Body of pancreas (tissue), 4 donors: ENCODE data around the gene SMAD4.

Experiments
- CTCF ChIP-seq, 7 experiments: fragments of 450-650 bp in 4 of 7; fragments of 200-600 bp in 3 of 7; sonication (generic) in 3 of 7; IDR thresholded peaks; one replicate each; pipeline ENCODE4 v1.5.1; 2016 to 2019; ENCODE audit warnings: antibody characterized with exemption in 7 of 7
- POLR2A ChIP-seq, 3 donors: fragments of 450-650 bp; IDR thresholded peaks; one replicate each; pipeline ENCODE4 v1.6.1; 2016; ENCODE audit warnings: antibody characterized with exemption in 3 of 3, mild to moderate bottlenecking in 2 of 3

GRCh38 chr18:51053814-51054213 lies 23.8 kb downstream of the SMAD4 start:
- no peak for TF ChIP-seq CTCF (IDR thresholded peaks at IDR 0.05)
- no peak for TF ChIP-seq POLR2A (IDR thresholded peaks at IDR 0.05)
